HG03066 (cell line): ENCODE measurements around the gene CISD3.

Experiments
- ATAC-seq: cut with Tn5 transposase; IDR thresholded peaks from one replicate; pipeline ENCODE4 v1.9.1; 2021; ENCODE audit warnings: low read depth; ENCODE audit not compliant: unreplicated experiment

The CISD3 gene

GRCh38 chr17:38706505-38707216 is 23.5 kb upstream of the CISD3 start:
- no peak for ATAC-seq

DNA sequence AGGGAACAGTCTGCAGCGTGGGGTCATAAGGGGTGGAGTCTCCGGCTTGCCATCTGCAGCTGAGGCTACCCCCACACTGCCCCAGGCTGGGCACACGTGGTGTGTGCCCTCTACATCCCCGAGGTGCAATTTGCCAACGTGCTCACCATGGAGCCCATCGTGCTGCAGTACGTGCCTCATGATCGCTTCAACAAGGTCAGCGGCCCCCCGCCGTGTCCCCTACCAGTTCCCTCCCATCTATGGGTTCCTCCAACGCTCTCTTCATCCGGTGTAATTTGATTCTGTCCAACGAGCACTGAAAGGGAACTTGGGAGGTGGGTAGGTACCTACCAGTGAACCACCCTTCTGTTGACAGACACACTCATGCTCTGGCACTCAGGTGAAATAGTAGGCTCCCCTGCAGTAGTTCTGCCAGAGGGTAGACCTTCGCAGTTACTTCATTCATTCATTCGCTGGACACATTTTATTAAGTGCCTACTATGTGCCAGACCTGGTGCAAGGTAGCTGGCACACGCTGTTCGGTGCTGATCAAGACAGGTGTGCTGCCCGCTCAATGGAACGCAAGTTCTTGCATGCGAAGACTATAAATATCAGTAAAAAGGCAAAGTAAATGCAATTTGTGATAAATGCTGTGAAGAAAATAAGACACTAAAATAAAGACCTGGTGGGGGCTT is 22.3 kb upstream of the CISD3 start:
- no peak for ATAC-seq

DNA sequence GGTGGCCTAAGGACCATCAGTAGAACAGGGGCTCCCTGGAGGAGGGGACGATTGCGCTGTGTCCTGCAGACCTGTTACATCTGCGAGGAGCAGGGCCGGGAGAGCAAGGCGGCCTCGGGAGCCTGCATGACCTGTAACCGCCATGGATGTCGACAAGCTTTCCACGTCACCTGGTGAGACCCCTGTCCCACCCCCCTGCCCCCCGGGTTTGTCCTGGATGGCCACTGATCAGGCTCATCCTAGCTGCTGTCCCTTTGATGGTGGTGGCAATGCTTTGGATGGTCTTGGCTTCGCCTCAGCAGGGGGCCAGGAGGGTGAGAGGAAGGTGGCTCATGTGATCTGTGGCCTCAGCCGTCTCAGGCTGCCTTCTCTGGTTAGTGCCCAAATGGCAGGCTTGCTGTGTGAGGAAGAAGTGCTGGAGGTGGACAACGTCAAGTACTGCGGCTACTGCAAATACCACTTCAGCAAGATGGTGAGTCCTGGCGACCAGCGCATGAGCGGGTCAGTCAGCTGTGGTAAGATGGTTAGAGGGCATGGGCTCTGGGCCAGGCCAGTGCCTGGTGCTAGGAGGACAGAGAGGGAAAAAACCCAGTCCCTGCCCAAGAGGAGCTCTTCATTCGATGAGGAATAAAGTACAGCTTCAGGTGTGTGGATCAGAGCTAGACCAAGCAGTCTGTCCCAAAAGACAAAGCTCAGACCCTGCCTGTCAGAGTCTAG is 20.9 kb upstream of the CISD3 start:
- no peak for ATAC-seq

GRCh38 chr17:38709864-38710603 is 20.1 kb upstream of the CISD3 start:
- no peak for ATAC-seq

GRCh38 chr17:38710604-38710962 is 19.6 kb upstream of the CISD3 start:
- no peak for ATAC-seq

GRCh38 chr17:38710985-38711384 is 19.2 kb upstream of the CISD3 start:
- ATAC-seq, result no peak

GRCh38 chr17:38711792-38712571 is 18.2 kb upstream of the CISD3 start:
- no peak for ATAC-seq

GRCh38 chr17:38712593-38712992 is 17.5 kb upstream of the CISD3 start:
- no peak for ATAC-seq

DNA sequence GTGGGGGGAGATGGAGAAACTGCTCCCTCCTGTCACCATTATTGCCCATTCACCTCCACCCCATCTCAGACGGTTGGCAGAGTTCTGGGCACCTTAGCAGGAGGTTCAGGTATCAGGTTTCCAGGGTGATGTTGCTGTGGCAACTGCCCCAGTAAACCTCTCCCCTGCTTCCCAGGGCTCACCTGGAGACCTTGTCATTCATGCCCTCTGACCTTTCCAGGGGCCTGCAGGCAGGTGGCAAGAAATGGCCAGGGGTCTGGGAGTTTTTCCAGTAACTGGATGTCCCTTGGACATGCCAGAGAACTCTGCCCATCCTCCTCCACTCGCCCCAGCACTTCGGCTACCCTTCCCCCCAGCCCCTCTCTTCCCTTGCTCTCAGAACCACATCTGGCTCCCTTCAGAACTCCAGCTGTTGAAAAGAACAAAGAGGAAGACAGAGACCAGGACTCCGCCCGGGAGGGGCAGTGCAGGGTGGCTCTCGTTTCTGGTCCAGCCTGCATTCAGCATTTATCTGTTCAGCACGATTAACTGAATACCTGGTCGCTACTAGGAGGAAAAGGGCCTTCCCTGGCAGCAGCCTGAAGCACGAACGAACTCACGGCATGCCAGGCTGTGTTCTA is 16.6 kb upstream of the CISD3 start:
- no peak for ATAC-seq

DNA sequence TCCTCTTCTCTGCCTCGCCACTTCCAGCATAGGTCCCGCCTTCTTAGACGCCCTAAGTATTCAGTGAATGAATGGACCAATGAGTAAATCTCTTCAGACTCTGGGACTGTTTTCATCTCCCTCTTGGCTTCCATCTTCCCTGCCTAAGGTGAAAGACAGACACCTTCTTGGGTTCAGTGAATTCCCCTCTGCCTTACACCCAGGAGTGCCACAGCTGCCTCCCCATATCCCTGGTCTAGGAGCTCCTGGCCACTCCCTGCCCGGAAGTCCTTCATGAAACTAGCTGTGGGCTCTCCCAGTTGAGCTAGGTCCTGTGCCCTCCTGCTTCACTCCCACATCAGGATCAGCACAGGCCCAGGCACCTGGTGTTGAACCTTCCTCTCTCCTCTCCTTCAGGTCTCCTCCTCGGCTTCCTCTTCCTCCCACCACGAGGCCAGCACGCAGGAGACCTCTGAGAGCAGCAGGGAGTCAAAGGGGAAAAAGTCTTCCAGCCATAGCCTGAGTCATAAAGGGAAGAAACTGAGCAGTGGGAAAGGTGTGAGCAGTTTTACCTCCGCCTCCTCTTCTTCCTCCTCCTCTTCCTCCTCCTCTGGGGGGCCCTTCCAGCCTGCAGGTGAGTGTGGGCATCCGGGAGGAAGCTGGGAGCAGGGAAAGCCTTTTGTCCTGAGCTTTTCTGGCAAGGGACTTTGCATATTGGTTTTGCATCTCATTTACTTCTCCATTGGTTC is 14.8 kb upstream of the CISD3 start:
- no peak for ATAC-seq

DNA sequence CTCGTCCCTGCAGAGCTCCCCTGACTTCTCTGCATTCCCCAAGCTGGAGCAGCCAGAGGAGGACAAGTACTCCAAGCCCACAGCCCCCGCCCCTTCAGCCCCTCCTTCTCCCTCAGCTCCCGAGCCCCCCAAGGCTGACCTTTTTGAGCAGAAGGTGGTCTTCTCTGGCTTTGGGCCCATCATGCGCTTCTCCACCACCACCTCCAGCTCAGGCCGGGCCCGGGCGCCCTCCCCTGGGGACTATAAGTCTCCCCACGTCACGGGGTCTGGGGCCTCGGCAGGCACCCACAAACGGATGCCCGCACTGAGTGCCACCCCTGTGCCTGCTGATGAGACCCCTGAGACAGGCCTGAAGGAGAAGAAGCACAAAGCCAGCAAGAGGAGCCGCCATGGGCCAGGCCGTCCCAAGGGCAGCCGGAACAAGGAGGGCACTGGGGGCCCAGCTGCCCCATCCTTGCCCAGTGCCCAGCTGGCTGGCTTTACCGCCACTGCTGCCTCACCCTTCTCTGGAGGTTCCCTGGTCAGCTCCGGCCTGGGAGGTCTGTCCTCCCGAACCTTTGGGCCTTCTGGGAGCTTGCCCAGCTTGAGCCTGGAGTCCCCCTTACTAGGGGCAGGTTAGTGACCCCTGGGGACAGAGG is 13.7 kb upstream of the CISD3 start:
- no peak for ATAC-seq

- ATAC-seq, result no peak
Measured at GRCh38 chr17:38717139-38717745, 12.9 kb upstream of the CISD3 start.

GRCh38 chr17:38719289-38719942 is 10.7 kb upstream of the CISD3 start:
- no peak for ATAC-seq

DNA sequence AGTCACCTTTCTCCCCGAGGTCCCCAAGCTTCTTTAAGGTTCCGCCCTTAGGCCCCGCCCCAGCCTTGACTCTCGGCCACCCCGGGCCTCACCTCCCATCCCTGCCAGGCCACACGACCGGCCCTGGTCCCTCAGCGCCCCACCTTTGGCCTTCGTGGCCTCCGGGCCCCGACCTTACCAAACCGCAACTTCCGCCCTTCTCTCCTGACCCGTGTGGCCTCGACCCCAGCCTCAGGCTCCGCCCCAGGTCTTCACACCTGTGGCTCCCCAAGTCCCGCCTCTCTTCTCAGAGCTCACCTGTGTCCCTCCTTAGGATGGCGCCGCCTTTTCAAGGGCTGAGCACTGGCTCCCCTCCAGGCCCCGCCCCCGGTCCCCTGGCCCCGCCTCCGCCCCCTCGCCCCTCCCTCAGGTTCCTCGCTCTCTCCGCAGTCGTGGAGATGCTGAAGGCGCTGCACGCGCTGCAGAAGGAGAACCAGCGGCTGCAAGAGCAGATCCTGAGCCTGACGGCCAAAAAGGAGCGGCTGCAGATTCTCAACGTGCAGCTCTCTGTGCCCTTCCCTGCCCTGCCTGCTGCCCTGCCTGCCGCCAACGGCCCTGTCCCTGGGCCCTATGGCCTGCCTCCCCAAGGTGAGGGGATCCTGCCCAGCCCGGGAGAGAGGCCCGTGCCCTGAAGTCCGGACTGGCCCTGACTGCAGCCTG is 10.0 kb upstream of the CISD3 start:
- no peak for ATAC-seq

- ATAC-seq, result no peak
Measured at GRCh38 chr17:38720941-38721340, 9.2 kb upstream of the CISD3 start.

- no peak for ATAC-seq
Measured at GRCh38 chr17:38721802-38722201, 8.3 kb upstream of the CISD3 start.

DNA sequence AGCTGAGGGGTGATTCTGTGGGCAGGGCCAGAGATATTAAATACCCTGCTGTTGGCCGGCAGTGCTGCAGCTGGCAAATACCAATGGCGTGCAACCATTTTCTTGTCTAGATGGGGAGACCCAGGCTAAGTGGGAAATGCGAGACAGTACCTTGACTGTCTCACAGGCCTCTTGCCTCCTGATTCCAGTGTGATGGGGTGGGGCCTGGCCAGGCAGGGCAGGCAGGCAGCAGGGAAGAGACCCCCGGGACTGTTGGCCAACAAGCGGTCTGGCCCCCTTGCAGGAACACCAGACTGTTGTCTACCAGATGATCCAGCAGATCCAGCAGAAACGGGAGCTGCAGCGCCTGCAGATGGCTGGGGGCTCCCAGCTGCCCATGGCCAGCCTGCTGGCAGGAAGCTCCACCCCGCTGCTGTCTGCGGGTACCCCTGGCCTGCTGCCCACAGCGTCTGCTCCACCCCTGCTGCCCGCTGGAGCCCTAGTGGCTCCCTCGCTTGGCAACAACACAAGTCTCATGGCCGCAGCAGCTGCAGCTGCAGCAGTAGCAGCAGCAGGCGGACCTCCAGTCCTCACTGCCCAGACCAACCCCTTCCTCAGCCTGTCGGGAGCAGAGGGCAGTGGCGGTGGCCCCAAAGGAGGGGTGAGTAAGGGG is 5.7 kb upstream of the CISD3 start:
- no peak for ATAC-seq
